GM19043 (cell line): ENCODE measurements around the gene ADH6.
"Not testable (repeated sequence)": the region's sequence is repeated elsewhere in the genome, so short reads cannot be mapped to it uniquely, and the experiment has no call there.

Experiments used
- ATAC-seq: cut with Tn5 transposase; IDR thresholded peaks from one replicate; pipeline ENCODE4 v1.9.1; 2021; ENCODE audit warnings: low read depth; ENCODE audit not compliant: unreplicated experiment

The ADH6 gene

DNA sequence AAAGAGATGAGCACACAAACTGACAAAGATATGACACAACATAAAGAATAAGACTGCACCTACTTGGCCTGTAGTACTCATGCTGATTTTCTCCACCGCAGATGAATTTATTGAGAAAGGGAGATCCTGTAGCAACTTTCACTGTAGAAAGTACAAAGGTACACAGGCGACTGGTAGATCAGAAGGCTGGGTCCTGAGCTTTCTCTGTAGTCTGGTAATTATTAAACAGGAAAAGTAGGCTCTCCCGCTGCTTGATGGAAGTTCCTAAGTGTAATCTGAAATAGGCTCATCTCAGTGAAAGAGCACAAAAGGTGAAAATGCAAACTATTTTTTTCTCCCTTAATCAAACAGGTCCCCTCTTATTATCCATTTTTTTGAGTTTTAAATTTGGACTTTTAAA lies at the start of gene ADH6:
TSS of gene ADH6 (minus strand) at position 175 of the 400 bp plus-strand sequence. CDS start at position 81, 94 bp downstream.
- ATAC-seq, result no peak

DNA sequence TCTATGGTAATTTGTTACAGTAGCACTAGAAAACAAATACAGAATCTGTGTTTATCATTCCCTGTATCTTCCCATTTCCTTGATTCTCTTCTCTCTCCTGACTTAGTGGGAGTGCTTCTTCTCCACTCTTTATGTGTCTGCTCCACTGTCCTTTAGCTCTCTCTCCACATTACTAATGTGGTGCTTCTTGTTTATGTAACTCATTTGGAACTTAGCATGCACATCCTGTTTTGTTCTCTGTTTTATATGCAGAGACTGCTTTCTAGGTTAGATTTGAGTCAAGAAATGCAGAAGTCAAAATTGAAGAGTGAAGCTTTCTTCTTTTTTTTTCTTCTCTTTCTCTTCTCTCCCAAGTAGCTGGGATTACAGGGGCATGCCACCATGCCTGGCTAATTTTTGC lies 45.9 kb upstream of the ADH6 start:
- ATAC-seq, result no peak

DNA sequence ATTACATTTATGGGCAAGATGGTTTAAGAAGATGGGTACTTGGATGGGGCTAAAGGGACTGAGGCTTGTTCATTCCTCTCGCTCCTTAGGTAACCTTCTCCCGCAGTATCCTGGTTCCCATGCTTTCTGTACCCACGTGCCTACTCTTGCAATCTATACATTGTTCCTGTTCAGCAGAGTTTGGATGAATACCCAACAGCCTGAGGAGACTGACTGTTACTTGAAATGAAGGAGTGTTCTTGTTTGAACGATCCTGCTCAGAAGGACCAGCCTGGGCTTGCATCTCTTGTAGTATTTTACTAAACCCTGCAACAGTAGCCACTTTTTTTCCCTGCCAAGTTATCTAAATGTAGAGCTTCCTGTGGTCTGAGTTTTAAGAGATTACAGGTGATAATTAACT lies 33.7 kb upstream of the ADH6 start:
- ATAC-seq, result no peak

DNA sequence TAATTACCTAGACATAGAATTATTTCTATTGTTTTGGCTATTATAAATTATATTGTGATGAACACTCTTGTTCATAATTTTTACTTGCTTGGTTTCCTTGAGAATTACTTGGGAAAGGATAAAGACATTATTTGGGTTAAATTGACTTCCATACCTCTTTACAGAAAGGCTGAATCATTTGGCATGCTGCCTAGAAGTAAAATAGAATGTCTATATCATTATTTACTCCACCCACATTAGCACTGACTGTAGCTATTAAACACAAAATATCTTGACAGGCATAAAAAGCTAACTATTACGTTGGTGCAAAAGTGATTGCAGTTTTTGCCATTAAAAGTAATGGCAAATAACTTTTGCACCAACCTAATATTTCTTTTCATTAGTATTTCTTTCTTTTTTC lies 29.7 kb upstream of the ADH6 start:
- ATAC-seq, result no peak

DNA sequence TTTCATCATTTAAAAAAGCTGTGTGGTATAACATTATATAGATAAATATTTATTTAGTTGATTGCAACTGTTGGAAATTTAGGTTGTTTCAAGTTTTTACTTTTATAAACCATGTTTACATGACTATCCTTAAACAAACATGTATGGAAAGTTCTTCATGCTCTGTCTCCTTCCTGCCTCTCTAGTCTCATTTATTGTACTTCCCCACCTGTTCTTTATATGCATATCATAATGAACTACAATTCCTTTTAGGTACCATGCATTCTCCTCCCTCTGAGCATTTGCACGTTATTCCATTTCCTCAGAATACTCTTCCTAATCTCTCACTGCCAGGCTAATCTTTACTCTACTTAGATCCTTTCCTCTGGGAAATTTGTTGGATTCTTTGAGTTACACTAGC lies 16.9 kb upstream of the ADH6 start:
- ATAC-seq, result no peak

DNA sequence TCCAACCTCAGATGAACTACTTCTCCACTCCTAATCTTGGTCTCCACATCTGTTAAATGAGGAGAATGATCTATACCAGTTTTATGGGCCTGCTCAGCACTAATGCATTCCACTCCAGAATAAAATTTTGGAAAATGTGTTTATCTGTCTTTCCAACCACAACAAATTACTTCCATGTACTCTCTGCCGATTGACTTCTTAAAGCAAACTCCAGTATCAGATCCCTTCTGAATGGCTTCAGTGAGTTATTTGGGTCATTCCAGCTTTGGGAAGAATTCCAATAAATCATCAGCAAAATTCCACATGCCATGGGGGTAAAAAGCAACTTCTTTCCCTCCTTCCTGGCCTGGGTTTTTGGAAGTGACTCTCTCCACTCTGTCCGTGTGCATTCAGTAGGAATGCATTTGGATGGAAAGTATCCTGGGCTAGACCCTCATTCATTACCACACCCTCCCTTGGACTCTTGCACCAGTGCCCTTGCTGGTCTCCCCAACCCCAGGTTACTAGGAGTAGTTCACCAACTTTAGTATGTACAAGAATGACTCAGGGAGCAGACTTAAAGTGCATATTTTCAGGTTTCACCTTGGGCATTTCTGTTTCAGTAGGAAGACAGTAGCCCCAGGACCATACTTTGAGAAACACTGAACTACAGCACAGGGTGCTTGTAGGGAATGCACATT lies 15.4 kb upstream of the ADH6 start:
- no peak for ATAC-seq

DNA sequence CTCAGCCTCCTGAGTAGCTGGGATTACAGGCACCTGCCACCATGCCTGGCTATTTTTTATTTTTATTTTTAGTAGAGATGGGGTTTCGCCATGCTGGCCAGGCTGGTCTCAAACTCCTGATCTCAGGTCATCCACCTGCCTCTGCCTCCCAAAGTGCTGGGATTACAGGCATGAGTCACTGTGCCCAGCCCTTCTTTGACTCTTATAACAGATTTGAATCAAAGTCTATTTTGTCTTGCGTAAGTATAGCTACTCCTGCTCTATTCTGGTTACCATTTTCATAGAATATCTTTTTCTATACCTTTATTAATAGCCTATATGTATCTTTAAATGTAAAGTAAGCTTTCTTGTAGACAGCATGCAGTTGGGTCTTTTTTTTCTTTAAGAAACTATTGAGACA lies 14.4 kb upstream of the ADH6 start:
- not testable (repeated sequence) for ATAC-seq

DNA sequence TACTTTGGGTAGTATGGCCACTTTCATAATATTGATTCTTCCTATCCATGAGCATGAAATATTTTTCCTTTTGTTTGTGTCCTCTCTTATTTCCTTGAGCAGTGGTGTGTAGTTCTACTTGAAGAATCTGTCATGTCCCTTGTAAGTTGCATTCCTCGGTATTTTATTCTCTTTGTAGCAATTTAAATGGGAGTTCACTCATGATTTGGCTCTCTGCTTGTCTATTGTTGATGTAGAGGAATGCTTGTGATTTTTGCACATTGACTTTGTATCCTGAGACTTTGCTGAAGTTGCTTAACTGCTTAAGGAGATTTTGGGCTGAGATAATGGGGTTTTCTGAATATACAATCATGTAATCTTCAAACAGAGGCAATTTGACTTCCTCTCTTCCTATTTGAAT lies 9.7 kb upstream of the ADH6 start:
- not testable (repeated sequence) for ATAC-seq

DNA sequence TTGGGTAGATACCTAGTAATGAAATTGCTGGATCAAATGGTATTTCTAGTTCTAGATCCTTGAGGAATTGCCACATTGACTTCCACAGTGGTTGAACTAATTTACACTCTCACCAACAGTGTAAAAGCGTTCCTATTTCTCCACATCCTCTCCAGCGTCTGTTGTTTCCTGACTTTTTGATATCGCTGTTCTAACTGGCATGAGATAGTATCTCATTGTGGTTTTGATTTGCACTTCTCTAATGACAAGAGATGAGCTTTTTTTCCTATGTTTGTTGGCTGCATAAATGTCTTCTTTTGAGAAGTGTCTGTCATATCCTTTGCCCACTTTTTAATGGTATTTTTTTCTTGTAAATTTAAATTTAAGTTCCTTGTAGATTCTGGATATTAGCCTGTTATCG lies 8.6 kb upstream of the ADH6 start:
- not testable (repeated sequence) for ATAC-seq

DNA sequence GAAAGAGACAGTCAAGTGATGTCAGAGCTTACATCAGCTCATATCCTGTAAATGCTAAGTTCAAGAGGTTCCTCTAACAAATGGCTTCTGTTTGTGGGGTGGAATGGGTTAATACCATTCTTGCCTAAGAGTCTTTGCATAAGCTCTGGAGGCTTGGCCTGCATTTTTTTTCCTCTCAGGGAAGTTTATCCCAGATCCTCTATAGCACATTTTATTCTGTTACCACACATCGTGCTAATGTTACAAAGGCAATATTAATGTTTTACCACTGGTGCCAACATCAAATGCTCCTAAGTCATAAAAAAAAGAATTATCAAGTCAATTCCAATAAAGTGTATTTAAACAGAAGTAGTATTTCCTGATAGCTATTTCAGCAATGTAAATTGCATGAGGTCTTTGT lies 2.9 kb upstream of the ADH6 start:
- no peak for ATAC-seq

DNA sequence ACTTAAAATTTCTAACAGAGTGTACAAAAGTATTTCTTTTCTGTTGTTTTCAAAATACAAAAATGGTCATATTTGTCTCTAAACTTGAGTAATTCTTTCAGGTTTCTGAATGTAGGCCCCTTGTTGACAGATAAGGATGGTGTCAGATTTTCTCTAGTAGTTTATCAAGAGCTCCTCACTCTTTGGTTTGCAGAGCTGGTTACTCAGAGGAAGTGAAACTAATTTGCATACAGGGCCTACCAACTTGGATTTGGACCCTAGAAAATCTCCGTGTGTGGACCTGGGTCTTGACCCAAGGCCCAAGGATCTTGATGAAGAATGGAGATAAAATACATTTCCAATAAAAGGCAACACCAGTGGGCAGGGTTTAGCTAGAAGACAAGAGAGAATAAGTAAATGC lies 433 bp upstream of the ADH6 start:
- ATAC-seq, result peak; percentile 87

DNA sequence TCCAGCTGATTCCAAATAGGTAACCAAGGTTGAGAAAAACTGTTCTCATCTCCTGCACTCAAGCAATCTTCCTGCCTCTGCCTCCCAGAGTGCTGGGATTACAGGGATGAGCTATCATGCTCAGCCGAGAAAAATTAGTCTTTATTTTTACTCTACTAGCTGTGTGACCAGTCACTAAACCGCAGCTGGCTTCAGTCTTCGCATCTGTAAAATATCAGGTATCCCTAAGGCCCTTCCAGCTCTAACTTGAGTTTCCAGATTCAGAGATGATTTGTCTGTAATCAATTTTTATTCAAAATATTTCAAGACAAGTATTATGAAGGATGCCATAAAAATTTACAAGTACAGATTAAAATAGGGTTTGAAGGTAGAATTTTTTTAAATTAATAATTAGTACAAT lies 3.5 kb downstream of the ADH6 start:
- no peak for ATAC-seq

DNA sequence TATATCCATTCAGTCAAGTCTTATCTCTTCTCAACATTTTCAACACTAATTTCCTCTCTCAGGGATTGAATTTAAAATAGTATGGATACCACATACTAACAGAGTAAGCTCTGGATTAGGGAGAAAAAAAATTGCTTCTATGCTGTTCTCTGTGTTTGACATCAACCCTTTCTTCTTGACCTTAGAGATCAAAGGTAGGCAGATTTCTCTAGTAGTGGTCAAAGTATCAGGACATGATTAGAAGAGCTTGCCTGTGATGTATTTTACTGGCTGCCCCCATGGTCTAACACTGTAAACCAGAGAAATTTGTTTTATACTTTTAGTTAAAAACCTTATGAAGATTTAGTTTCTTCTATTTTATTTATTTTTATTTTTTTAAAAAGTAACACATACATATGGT lies 8.3 kb downstream of the ADH6 start:
- ATAC-seq, result no peak

DNA sequence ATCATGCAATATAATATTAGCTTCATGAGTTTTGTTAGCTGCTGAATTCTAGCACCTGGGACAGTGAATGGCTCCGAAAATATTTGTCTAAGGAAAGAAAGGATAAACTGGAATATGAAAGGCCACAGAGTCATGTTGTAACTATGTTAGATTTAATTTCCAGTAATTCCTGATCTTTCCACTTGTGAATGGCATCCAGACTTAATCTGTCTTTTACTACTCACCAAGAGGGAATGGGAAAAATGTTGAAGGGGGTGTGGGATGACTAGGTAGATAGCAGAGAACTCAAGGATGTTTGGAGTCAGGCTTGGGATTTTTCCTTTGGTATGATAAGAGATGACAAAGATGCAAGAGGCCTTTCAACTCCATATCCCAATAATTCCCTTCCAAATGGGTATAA lies 9.4 kb downstream of the ADH6 start:
- ATAC-seq, result no peak

DNA sequence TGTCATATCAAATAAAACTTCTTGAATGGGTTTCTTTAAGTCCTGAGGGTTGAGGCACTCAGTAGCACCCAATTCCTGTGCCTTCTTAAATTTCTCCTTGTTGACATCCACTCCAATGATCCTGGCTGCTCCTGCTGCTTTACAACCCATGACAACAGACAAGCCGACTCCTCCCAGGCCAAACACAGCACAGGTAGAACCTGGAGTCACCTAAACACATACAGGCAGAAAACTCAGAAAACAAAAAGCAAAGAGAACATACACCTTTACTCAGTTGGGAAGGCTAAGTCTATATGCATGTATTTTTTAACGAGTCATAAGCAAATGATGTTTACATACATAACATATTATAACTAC lies 10.3 kb downstream of the ADH6 start:
- no peak for ATAC-seq

DNA sequence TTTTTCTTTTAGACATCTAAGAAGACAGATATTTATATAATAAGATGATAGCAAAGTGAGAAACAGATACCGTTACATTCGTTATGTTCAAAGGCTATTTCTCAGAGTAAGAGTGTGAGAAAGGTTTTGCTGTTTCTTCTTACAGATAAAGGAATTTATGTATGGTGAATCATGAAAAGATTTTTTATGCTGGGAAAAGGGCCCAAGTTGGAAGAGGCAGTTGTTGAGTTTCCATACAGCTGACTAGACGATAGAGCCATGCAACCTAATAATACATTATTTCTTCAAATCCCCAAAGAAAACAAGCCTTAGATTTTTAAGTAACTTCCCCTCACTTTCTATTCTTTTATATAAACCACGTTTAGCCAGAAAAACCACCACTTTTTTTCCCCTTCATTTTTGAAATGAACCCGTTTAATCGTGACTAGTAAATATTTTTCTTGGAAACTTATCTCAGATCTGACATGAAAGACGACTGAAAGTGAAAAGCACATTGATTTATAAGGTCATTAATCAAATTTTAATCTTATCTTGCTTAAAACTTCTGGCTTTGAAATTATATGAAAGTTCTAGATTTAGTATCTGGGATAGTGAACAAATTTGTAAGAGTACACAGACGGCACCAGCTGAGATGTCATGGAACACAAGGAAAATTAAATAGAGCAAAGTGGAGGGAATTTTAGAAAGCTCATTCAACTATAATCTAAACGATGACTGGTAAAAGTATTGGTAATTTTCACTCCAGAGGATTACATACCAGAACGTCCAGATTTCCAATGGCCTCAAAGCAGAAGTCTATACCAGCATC lies 10.9 kb downstream of the ADH6 start:
- no peak for ATAC-seq

DNA sequence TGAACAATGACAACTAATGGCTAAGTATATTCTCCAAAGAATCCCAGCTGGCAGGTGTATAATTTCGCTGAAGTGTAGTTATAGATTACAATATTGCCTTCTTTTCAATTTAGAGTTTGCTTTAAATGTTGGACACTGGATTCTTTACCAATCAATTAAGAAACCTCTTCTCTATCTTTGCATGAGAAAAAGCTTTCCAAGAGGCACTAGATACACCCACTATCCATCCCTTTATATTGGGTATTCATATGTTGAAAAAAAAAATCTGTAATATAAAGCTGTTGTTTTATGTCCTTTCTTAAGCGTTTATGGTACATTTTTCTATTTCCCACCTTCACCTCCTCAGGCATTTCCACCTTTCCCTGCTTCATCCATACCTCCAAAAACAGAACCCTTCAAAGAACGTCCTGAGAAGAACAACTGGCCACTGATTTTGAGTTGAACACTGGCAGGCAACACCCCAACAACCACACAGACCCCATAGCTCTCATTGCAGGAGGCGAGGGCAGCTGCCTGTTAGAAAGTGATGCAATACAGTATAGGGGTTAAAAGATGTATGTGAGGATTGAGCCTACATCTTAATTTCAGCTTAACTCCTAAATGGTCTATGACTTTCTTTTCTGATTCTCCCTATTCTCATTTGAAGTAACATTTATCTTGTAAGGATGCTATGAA lies 11.8 kb downstream of the ADH6 start:
- no peak for ATAC-seq

DNA sequence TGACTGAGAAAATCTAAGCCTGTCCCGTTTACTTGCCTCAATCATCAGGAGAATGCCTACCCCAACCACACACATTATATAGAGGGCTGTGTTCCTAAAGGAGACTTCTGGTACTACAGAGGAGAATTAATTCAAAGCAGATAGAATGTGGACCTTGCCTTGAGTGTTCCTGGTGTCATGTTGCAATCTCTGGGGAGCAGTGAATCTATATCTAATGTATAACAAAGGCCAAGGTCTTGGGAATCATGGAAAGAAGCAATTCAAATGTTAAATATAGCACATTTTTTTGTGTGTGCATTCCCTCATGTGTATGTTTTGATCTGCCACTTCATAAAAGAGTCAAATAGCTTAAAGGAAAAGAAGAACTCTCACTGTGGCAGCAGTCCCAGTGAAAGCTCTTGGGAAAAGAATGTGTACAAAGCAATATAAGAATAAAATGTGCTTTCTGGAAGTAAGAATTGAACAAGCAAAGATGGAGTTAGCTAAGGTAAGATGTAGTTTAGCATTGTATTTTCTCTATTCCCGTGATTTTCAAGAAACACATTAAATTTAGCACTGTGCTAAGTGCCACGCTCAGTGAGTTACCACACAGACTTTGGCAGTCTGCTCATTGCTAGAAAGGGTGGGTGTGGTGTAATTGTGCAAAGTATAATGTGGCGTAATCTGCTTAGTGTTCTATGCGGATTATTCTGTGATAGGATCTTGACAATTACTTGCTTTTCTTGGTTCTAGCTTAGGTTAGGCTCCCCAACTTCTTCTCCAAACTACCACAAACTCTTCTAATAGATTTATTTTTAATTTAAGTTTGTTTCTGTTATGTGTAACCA lies 13.7 kb downstream of the ADH6 start:
- no peak for ATAC-seq

DNA sequence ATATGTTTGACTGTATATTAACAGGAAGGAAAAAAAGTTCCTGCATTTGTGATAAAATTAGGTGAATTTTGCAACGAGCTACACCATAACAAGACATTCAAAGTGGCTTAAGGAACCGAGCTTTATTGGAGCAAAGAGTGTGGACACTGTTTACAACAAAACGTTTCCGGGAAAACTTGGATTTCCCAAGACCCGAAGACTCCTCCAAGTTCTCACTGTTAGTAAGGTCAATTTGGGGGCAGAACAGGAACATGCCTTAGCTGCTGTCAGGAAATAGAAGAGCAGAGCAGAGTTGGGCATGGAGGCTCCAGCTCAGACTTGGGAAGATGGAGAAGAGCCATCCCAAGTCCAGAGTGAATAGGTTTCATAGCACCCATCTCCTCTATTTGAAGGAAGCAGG lies 16.5 kb downstream of the ADH6 start:
- no peak for ATAC-seq

DNA sequence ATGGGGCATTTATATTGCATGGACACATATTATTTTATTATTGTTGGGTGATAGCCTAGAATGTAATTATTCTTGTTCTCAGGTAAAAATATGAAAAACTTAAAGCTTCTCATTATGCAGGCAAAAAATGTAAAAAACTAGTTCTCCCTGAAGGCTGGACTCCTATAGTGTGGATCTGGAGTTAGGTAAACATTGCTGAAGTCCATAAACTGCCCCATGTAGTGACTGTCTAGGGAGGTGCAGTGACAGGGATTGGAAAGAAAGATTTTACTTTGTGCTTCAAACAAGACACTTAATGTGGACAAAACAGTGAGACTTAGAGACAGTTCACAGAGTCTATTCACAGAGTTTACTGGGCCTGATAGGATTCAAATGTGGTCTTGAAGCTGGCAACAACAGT lies 17.0 kb downstream of the ADH6 start:
- no peak for ATAC-seq

DNA sequence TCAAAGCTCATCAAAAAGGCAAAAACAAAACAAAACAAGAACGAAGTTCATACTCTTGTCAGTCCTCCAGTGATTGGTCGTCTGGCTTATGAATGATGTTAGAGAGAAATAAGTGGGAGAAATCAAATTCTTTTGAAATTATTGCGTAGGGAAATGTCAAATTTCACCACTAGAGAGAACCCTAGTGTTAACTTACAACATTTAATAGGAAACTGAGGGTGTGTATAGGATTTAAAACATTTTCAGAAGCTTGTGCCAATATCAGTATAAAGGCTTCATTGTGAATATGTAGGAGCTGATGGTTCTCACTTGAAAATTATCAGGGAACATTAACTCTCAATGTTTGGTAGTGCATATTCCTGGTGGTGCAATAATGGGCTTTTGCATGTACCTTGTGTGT lies 17.4 kb downstream of the ADH6 start:
- no peak for ATAC-seq
